Measurements from ENCODE around the gene CRYBA2.

CRYBA2 gene

DNA sequence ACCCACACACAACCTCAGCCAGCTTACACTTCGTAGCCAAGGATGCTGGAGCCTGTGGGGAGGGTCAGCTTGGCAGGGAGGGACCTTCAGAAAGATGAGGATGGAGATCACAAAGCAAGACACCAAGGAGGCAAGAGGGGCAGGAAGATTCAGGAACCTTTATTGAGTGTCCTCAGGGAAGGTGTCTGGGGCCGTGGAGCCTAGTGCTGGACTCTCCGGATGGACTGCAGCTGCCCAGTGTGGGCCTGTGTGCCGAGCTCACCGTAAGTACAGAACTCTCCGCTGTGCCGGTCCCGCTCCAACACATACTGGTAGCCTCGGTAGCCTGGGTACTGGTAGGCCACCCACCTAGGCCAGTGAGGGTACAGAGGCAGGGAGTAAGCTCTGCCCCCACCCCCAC, 3.2 kb downstream of the CRYBA2 start:
- Histone ChIP-seq H3K27me3 (ENCODE audit: insufficient read depth, low read length) (no peaks in the 10 kb centered on the region), H3K36me3 (ENCODE audit: insufficient read depth, low read length) (no peaks in the 10 kb centered on the region), H3K4me2 (ENCODE audit: low read length) (no peak overlapping the region), H3K9me2 (ENCODE audit: low read depth, low read length) (no peaks in the 10 kb centered on the region), H3K4me3 (ENCODE audit: low read depth, low read length, poor library complexity, severe bottlenecking) (no peak overlapping the region), H3K79me2 (ENCODE audit: insufficient read depth, low read length) (no peaks in the 10 kb centered on the region), H4K20me1 (ENCODE audit: insufficient read depth, low read length) (no peaks in the 10 kb centered on the region), H3K27ac (ENCODE audit: low read depth, low read length, poor library complexity, severe bottlenecking) (no peak overlapping the region), H2AFZ (ENCODE audit: low read length) (no peak overlapping the region), H3K9me3 (ENCODE audit: low read length) (no peaks in the 10 kb centered on the region), H3F3A (ENCODE audit: insufficient read depth, low read length) (no peaks in the 10 kb centered on the region), H3K9ac (ENCODE audit: low read length) (no peak overlapping the region), H3K4me1 (ENCODE audit: insufficient read depth, low read length, severe bottlenecking) (no peaks in the 10 kb centered on the region)
- TF ChIP-seq, protein P1, sequence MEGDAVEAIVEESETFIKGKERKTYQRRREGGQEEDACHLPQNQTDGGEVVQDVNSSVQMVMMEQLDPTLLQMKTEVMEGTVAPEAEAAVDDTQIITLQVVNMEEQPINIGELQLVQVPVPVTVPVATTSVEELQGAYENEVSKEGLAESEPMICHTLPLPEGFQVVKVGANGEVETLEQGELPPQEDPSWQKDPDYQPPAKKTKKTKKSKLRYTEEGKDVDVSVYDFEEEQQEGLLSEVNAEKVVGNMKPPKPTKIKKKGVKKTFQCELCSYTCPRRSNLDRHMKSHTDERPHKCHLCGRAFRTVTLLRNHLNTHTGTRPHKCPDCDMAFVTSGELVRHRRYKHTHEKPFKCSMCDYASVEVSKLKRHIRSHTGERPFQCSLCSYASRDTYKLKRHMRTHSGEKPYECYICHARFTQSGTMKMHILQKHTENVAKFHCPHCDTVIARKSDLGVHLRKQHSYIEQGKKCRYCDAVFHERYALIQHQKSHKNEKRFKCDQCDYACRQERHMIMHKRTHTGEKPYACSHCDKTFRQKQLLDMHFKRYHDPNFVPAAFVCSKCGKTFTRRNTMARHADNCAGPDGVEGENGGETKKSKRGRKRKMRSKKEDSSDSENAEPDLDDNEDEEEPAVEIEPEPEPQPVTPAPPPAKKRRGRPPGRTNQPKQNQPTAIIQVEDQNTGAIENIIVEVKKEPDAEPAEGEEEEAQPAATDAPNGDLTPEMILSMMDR (IDR thresholded peaks at IDR 0.05; ENCODE audit: low read length) = no peak
- no peak for TF ChIP-seq EZH2 (IDR thresholded peaks at IDR 0.05; ENCODE audit: borderline replicate concordance, low read length)

DNA sequence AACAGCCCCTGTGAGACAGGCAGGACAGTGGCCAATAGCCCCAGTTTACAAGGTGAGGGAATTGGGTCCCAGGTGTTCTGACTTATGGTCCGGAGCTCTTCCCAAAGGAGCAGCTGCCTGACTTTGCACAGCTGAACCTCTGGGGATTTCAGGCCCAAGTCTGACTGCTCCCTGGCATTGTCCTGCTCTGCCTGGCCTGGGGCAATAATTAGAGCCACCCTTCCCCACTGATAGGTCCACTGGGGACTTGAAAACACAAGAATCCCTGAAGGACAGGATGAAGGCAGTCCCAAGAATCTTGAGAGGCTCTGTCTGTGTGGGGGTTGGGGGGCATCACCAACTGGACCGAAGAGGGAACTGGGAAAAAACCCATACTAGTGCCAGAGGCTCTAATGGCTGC, 4.6 kb downstream of the CRYBA2 start:
- Histone ChIP-seq H3K4me1 (ENCODE audit: insufficient read depth, low read length, severe bottlenecking) (no peaks in the 10 kb centered on the region), H3K27me3 (ENCODE audit: insufficient read depth, low read length) (no peaks in the 10 kb centered on the region), H3F3A (ENCODE audit: insufficient read depth, low read length) (no peaks in the 10 kb centered on the region), H3K9me2 (ENCODE audit: low read depth, low read length) (no peaks in the 10 kb centered on the region), H3K9me3 (ENCODE audit: low read length) (no peaks in the 10 kb centered on the region), H3K4me2 (ENCODE audit: low read length) (no peak overlapping the region), H3K79me2 (ENCODE audit: insufficient read depth, low read length) (no peaks in the 10 kb centered on the region), H4K20me1 (ENCODE audit: insufficient read depth, low read length) (no peaks in the 10 kb centered on the region), H3K9ac (ENCODE audit: low read length) (no peak overlapping the region), H3K27ac (ENCODE audit: low read depth, low read length, poor library complexity, severe bottlenecking) (no peak overlapping the region), H3K4me3 (ENCODE audit: low read depth, low read length, poor library complexity, severe bottlenecking) (no peak overlapping the region), H2AFZ (ENCODE audit: low read length) (no peak overlapping the region), H3K36me3 (ENCODE audit: insufficient read depth, low read length) (no peaks in the 10 kb centered on the region)
- TF ChIP-seq, protein P1 (IDR thresholded peaks at IDR 0.05; ENCODE audit: low read length) = no peak
- TF ChIP-seq EZH2 (IDR thresholded peaks at IDR 0.05; ENCODE audit: borderline replicate concordance, low read length) = no peak

DNA sequence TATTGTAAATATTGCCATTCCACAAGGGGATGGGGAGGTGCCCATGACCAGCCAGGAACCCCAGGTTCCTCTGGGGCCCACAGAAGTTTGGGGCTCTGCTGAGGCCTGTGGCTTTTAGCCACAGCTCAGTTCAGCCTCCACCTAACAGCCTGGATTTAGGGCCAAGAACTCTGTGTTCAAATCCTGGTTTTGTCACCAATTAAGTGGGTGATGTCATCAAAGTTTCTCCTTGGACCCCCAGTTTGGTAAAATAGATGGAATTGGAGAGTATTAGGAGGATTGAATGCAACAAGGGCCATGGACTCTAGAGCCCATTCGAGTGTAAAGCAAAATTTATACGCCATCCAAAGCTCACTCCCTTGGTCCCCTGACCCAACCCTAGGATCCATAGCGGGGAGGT, 5.1 kb downstream of the CRYBA2 start:
- no peak overlapping the region for H3K9ac ChIP-seq (ENCODE audit: low read length)
- no peaks in the 10 kb centered on the region for H3K27me3 ChIP-seq (ENCODE audit: insufficient read depth, low read length)
- H3K36me3 ChIP-seq (ENCODE audit: insufficient read depth, low read length) = no peaks in the 10 kb centered on the region

More for the DNA sequence above, 5.1 kb downstream of the CRYBA2 start:
- H3K4me3 ChIP-seq (ENCODE audit: low read depth, low read length, poor library complexity, severe bottlenecking) = no peak overlapping the region
- H3K4me2 ChIP-seq (ENCODE audit: low read length) = no peak overlapping the region
- no peaks in the 10 kb centered on the region for H3K9me2 ChIP-seq (ENCODE audit: low read depth, low read length)
- no peaks in the 10 kb centered on the region for H3F3A ChIP-seq (ENCODE audit: insufficient read depth, low read length)
- TF ChIP-seq, protein P1 (IDR thresholded peaks at IDR 0.05; ENCODE audit: low read length) = no peak
- TF ChIP-seq EZH2 (IDR thresholded peaks at IDR 0.05; ENCODE audit: borderline replicate concordance, low read length) = no peak
- no peaks in the 10 kb centered on the region for H3K9me3 ChIP-seq (ENCODE audit: low read length)
- H2AFZ ChIP-seq (ENCODE audit: low read length) = no peak overlapping the region
- no peak overlapping the region for H3K27ac ChIP-seq (ENCODE audit: low read depth, low read length, poor library complexity, severe bottlenecking)
- H3K79me2 ChIP-seq (ENCODE audit: insufficient read depth, low read length) = no peaks in the 10 kb centered on the region
- H3K4me1 ChIP-seq (ENCODE audit: insufficient read depth, low read length, severe bottlenecking) = no peaks in the 10 kb centered on the region
- H4K20me1 ChIP-seq (ENCODE audit: insufficient read depth, low read length) = no peaks in the 10 kb centered on the region

Data from OCI-LY1 (cell line).